ENCODE data around the gene MOCS2. TPM values are rescaled to one million over a fixed set of nuclear protein-coding genes. Genes with fewer than 3 reads are reported as not detected.

MOCS2 gene
- total and polyA plus RNA-seq, 2 experiments from 2014 or later: 48.1 to 83.7 TPM

DNA sequence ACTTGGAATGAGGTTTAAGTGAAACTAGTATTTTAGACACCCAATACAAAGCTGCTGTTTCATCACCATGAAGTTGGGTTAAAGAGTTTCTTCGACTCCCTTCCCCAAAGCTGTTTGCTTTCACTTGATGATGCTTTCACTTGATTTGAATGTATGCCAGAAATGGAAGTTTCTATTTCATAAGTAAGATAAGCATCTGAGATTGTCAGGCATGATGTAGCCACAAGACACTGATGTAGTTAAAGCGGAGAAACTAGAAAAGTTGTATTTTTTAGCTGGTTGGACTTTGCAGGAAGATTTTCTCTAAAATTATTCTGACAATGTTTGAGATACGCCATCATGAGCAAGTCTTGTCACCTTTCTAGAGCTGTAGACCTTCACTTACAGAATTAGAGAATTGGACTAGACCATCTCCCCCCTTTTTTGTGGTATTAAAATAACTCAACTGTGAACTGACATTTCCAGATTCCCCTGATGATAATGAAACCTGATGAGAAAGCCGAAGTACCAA, 20.0 kb downstream of the MOCS2 start:
- no peaks in the 10 kb centered on the region for H3K9me3 ChIP-seq (ENCODE audit: low read depth)
- H4K20me1 ChIP-seq (ENCODE audit: insufficient read depth): no peaks in the 10 kb centered on the region
- H3F3A ChIP-seq (ENCODE audit: insufficient read depth): peaks cover 46% of the 10 kb centered on the region
- peaks cover 40% of the 10 kb centered on the region for H3K36me3 ChIP-seq (ENCODE audit: low read depth)
- no peak overlapping the region for H3K27ac ChIP-seq
- no peaks in the 10 kb centered on the region for H3K9me2 ChIP-seq (ENCODE audit: insufficient read depth)
- in situ Hi-C loops (cut with MboI): loop anchor here (25.0 kb wide), 1 partner anchor 377 kb away; no protein-coding TSS in a partner anchor
- H2AFZ ChIP-seq: no peak overlapping the region; the same call in 1 of the 2 replicates
- peaks cover 7% of the 10 kb centered on the region for H3K4me1 ChIP-seq (ENCODE audit: insufficient read depth)
- TF ChIP-seq EZH2 (IDR thresholded peaks at IDR 0.05; ENCODE audit: insufficient read depth, poor library complexity, severe bottlenecking) (no peak), EZH2phosphoT487 (IDR thresholded peaks at IDR 0.05; ENCODE audit: insufficient read depth, low read depth) (no peak)
- H3K9ac ChIP-seq: no peak overlapping the region
- H3K4me2 ChIP-seq (ENCODE audit: unreplicated experiment): no peak overlapping the region
- H3K27me3 ChIP-seq (replicated peaks; ENCODE audit: insufficient read depth): no peaks in the 10 kb centered on the region
- DNase-seq: no peak
- 96 to 99% methylated on average over 4 of the region's 4 CpGs for WGBS, 2 experiments (ENCODE audit: low coverage in 1 of 2, low lambda C conversion rate in 2 of 2, missing lambda C conversion rate in 2 of 2)
- H3K79me2 ChIP-seq (ENCODE audit: insufficient read depth): no peaks in the 10 kb centered on the region
- H3K4me3 ChIP-seq: no peak overlapping the region

DNA sequence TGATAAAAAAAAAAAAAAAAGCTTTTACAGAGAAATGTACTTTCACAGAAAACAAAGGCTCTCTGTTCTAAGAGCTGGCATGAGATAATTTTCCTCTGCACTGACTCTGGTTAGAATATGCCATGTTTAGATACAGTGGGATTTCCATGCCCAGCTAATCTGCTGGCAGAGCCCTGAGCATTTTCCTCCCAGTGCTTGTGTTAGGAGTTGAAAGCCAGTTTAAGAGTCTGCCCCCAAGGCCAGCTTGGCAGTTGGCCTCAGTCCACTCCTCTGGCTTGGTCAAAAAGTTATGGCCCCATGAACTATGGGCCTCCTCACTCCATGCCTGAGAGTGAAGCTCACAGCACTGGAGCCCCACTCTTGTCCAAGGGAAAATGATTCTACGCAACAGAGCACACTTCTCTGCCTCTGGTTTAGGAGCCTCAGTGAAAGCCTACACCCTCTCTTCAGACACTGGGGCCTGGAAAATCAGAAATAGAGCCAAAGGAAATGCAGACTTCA, 21.9 kb downstream of the MOCS2 start:
- H2AFZ ChIP-seq: no peak overlapping the region
- H3F3A ChIP-seq (ENCODE audit: insufficient read depth): peaks cover 37% of the 10 kb centered on the region
- no peak overlapping the region for H3K27ac ChIP-seq
- DNase-seq: no peak
- H4K20me1 ChIP-seq (ENCODE audit: insufficient read depth): no peaks in the 10 kb centered on the region
- WGBS, 2 experiments (ENCODE audit: low coverage in 1 of 2, low lambda C conversion rate in 2 of 2, missing lambda C conversion rate in 2 of 2): 95 to 100% methylated on average over 1 of the region's 1 CpG
- no peak overlapping the region for H3K4me3 ChIP-seq
- H3K36me3 ChIP-seq (ENCODE audit: low read depth): peaks cover 35% of the 10 kb centered on the region
- no peaks in the 10 kb centered on the region for H3K9me2 ChIP-seq (ENCODE audit: insufficient read depth)
- H3K27me3 ChIP-seq (replicated peaks; ENCODE audit: insufficient read depth): no peaks in the 10 kb centered on the region
- in situ Hi-C loops (cut with MboI): loop anchor here (25.0 kb wide), 1 partner anchor 375 kb away; no protein-coding TSS in a partner anchor
- no peak overlapping the region for H3K4me2 ChIP-seq (ENCODE audit: unreplicated experiment)
- no peaks in the 10 kb centered on the region for H3K79me2 ChIP-seq (ENCODE audit: insufficient read depth)
- TF ChIP-seq EZH2 (IDR thresholded peaks at IDR 0.05; ENCODE audit: insufficient read depth, poor library complexity, severe bottlenecking) (no peak), EZH2phosphoT487 (IDR thresholded peaks at IDR 0.05; ENCODE audit: insufficient read depth, low read depth) (no peak)
- H3K9ac ChIP-seq: no peak overlapping the region
- H3K4me1 ChIP-seq (ENCODE audit: insufficient read depth): peaks cover 7% of the 10 kb centered on the region
- no peaks in the 10 kb centered on the region for H3K9me3 ChIP-seq (ENCODE audit: low read depth)

DNA sequence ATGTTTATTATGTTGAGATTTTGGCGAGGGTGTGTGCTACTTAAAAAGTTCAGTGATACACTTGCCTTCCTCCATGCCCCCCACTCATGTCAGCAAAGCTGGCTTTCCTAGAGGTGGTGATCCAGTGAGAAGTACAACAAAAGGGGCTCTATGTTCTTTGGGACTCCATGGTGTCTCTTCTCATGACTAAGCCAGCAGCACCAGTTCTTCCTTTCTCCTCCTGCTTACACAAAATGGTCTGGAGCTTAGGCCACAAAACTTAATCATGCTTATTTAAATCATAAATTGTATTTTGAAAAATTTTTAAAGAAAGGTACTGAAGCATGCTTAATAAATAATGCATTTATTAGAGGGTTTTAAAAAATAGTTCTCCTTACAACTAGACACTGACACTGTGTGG, 22.4 kb downstream of the MOCS2 start:
- Histone ChIP-seq H3K9me3 (ENCODE audit: low read depth) (no peaks in the 10 kb centered on the region), H3K4me2 (ENCODE audit: unreplicated experiment) (no peak overlapping the region), H3K27me3 (replicated peaks; ENCODE audit: insufficient read depth) (no peaks in the 10 kb centered on the region), H4K20me1 (ENCODE audit: insufficient read depth) (no peaks in the 10 kb centered on the region), H2AFZ (no peak overlapping the region), H3K4me1 (ENCODE audit: insufficient read depth) (peaks cover 7% of the 10 kb centered on the region), H3K27ac (no peak overlapping the region), H3F3A (ENCODE audit: insufficient read depth) (peaks cover 37% of the 10 kb centered on the region), H3K79me2 (ENCODE audit: insufficient read depth) (no peaks in the 10 kb centered on the region), H3K9me2 (ENCODE audit: insufficient read depth) (no peaks in the 10 kb centered on the region), H3K4me3 (no peak overlapping the region), H3K9ac (no peak overlapping the region), H3K36me3 (ENCODE audit: low read depth) (peaks cover 35% of the 10 kb centered on the region)
- no peak for DNase-seq
- WGBS, 2 experiments (ENCODE audit: low coverage in 1 of 2, low lambda C conversion rate in 2 of 2, missing lambda C conversion rate in 2 of 2): 100% methylated on average over 1 of the region's 1 CpG
- in situ Hi-C loops (cut with MboI): loop anchor here (25.0 kb wide), 1 partner anchor 375 kb away; no protein-coding TSS in a partner anchor
- TF ChIP-seq EZH2 (IDR thresholded peaks at IDR 0.05; ENCODE audit: insufficient read depth, poor library complexity, severe bottlenecking): no peak

DNA sequence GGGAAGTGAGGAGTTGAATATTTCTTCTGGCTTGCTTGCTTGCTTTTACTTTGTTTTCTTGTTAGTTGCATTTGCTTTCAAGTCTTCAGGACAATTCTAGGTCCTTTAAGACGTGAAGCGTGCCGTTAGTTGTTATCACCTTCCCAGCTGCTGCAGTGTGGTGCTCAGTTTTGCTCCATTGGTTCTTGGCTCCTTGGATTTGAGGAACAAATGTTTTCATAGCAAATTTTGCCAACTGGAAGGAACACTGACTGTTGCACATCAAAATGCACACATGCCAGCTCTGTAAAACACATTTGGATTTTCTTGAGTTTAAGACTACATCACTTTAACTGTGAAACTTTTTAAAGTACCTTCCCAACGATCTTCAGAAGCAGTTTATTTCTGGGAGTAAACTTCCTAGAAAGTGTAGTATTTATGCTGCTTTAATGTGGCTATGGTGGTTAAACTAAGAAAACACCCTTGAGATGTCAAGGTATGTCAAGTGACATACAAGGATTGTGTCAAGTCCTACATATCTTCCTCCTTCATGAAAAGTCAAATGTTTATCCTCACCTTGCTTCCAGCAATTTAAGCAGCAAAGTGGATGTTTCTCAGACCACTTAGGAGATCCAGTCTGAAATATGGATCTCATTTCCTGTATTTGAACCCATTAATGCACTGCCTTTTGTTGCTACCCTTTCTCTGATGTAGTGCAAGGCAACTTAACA, 24.9 kb downstream of the MOCS2 start:
- Histone ChIP-seq H3K9me2 (ENCODE audit: insufficient read depth) (no peaks in the 10 kb centered on the region), H3K4me3 (no peak overlapping the region), H3K9me3 (ENCODE audit: low read depth) (no peaks in the 10 kb centered on the region), H3K36me3 (ENCODE audit: low read depth) (peaks cover 21% of the 10 kb centered on the region), H3K27ac (no peak overlapping the region), H3K9ac (no peak overlapping the region), H3K4me1 (ENCODE audit: insufficient read depth) (no peaks in the 10 kb centered on the region), H3K79me2 (ENCODE audit: insufficient read depth) (no peaks in the 10 kb centered on the region), H4K20me1 (ENCODE audit: insufficient read depth) (no peaks in the 10 kb centered on the region), H2AFZ (no peak overlapping the region), H3F3A (ENCODE audit: insufficient read depth) (peaks cover 26% of the 10 kb centered on the region), H3K27me3 (replicated peaks; ENCODE audit: insufficient read depth) (no peaks in the 10 kb centered on the region), H3K4me2 (ENCODE audit: unreplicated experiment) (no peak overlapping the region)
- in situ Hi-C loops (cut with MboI): loop anchor here (25.0 kb wide), 1 partner anchor 372 kb away; no protein-coding TSS in a partner anchor
- DNase-seq: no peak
- 50 to 55% methylated on average over 4 of the region's 4 CpGs for WGBS, 2 experiments (ENCODE audit: low coverage in 1 of 2, low lambda C conversion rate in 2 of 2, missing lambda C conversion rate in 2 of 2)
- TF ChIP-seq EZH2phosphoT487 (IDR thresholded peaks at IDR 0.05; ENCODE audit: insufficient read depth, low read depth) (no peak), EZH2 (IDR thresholded peaks at IDR 0.05; ENCODE audit: insufficient read depth, poor library complexity, severe bottlenecking) (no peak)

Measured in GM23248 (cell line).